B cell (primary cell): Measurements from ENCODE around the gene HOXB3.

Experiments
- CTCF ChIP-seq: fragments of 200-600 bp; IDR thresholded peaks from one replicate; pipeline ENCODE4 v1.8.0; 2022; ENCODE audit warnings: antibody characterized with exemption, mild to moderate bottlenecking
- EZH2 ChIP-seq: IDR thresholded peaks from 2 replicates; pipeline ENCODE4 v1.6.1; 2012; ENCODE audit warnings: borderline replicate concordance, low read depth, mild to moderate bottlenecking, moderate library complexity, low read length; ENCODE audit not compliant: insufficient read depth, poor library complexity, severe bottlenecking

- no peak for TF ChIP-seq CTCF
- no peak for TF ChIP-seq EZH2
Measured at GRCh38 chr17:48540213-48540612, 49.8 kb downstream of the HOXB3 start.
